ENCODE measurements around the gene GAB2. TPM values are rescaled to one million over a fixed set of nuclear protein-coding genes. Genes with fewer than 3 reads are reported as not detected.

Gene GAB2
- polyA plus RNA-seq, 5 donors = 16.1 to 20.4 (median 17.7) TPM

DNA sequence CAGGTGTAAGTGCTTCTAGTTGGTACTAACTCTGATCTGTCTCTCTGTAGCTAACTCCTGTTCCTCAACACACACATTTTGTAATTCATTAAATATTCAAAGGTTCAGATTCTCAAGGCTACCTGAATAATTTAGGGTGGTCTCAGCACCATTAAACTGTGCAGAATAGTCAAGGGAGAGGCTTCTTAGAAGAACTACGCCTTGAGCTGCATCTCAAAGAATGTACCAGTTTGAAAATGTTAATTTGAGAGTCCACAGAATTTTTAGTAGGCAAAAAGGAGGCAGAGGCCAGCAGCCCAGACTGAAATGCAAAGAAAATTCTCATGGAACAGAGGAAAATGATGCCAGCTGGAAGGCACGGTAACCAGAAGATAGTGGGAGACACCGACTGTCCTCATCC is 72.2 kb downstream of the GAB2 start:
- no peak for DNase-seq

DNA sequence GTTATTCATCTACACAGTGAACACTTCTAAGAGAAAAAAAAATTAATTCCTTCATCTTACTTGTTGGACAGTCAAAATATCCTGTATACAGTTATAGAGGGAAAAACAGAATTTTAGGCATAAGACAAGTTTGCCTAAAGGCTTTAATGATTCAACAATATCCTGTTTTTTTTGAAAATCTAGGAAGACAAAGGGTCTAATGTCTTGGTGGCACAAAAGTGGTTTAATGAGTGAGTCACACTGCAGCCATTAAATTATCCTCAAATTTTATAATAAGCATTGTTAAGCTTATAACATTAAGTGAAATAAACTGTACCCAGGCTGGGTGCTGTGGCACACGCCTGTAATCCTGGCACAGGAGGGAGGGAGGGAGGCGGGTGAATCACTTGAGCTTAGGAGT is 72.9 kb downstream of the GAB2 start:
- no peak for DNase-seq

DNA sequence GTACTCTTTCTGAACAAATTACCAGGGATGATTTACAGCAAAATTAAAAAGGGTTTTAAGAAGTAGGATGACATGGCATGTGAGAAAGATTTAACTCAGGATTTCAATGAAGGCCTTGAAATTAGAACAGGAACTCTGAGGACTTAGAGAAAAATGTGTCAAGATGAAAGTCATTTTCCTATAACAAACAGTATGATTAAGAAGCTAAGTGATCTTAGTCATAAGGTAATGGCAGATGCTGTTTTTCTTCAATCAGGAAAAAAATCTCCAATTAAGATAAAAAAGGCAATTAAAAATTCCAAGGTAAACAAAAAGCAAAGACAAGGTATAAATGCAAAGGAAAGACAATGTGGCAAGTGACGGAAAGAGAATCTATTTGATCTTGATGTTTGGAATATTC is 73.5 kb downstream of the GAB2 start:
- no peak for DNase-seq

DNA sequence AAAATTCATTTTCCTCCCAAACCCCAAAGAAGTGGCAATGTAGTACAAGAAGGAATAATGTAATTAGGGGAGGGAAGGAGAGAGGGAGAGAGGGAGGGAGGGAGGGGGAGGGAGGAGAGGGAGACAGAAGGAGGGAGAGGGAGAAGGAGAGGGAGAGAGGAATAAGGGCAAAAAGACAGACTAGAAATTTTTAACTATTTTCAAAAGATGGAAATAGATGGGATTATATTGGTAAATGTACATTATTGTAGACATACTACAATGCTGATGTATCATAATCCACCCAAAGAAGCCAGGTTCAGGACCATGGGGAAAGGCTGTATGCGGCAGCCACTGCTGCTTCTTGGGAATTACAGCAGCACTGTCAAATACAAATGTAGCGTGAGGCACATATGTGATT is 74.3 kb downstream of the GAB2 start:
- no peak for DNase-seq

DNA sequence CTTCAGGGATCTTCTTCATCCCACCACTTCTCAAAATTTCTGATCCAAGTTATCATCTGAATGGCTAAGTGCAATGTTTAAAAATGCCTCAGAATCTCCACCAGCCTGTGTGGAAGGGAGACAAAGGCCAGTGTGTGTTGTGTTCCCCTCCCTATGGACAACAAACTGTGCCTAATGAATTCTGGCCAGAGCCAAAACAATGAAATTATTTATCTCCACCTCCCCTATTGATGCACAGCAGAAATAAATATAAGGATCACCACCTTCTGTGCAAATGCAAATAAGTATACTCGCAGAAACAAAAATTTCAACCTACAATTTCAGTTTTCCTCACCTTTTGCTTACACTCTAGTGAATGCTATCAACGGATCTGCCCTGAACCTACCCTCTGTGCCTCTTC is 75.8 kb downstream of the GAB2 start:
- no peak for DNase-seq

DNA sequence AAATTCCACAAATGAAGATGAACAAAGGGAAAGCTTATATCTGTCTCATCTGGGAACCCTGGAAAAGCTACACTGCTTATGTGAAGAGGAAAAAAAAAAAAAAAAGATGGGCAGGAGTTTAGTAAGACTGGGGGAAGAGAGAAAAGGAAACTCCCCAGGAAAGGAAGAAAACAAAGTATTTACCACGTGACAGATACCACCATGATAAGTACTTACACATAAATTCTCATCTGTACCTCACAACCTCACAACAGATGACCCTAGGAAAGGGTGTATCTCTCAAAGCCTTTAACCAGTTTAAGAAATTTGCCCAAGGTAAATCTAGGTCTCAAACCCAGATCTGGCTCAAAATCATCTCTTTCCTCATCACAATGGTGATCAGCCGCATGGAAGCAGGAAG is 77.1 kb downstream of the GAB2 start:
- DNase-seq = no peak

DNA sequence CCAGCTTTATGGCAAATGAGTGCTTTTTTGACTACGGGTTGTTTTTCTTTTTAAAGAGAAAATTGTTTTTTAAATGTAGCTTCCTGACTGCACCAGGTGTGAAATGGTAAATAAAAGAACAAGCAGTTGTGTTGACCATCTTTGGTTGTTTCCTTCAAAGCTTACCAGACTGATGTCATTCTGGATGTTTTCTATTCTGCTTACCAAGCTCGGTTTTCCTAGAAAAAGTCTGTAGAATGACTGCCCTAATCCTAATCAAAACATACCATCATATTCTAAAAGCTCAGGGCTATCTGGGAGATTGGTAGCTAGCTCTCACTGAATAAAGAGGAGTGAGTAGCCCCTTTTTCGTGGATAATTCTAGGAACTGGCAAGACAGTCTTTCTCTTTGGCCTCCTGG is 77.7 kb downstream of the GAB2 start:
- no peak for DNase-seq

DNA sequence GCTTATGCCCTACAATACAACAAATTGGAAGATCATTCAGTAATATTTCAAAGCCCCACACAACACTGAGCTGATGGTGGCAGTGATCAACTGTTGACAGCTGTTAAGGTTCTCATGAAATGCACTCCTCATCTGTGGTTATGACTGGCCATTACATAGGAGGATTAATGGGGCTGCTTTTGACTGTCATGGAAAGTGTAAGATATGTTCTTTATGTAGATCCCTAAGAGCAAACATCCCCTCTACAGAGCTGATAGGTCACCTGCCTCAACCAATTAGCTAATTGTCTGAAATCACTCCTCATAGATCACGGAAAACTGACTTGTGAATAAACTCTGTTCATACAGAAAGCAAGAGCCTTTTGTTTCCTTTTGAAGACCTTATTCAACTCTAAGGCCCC is 78.1 kb downstream of the GAB2 start:
- no peak for DNase-seq

DNA sequence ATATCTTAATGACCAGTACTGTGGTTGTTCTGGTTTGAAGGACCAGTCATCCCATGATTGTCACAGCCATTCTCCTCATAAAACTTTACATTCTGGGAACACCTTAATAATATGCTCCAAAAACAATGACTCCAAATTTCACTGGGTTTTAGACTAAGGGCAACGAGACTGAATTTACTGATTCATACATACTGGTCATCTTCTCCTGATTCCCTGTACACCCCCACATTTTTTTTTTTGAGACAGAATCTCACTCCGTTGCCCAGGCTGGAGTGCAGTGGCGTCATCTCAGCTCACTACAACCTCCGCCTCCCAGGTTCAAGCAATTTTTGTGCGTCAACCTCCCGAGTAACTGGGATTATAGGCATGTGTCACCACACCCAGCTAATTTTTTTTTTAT is 78.9 kb downstream of the GAB2 start:
- no peak for DNase-seq

DNA sequence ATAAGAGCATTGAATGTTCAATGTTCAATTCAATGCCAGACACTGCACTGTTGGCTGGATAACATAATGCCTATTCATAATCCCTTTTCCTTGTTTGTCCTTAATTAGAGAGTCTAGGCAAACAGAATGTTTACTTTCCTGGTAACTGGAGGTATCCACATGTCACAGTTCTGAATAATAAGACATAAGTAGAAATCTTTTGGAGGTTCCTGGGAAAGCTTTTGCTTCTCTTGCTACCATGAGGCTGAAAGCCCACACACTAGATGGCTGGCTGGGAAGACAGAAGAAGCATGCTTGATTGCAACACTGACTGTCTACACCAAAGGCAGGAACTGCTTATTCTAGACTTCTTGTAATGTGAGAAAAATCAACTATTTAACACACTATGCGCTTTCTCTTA is 79.5 kb downstream of the GAB2 start:
- DNase-seq = no peak

DNA sequence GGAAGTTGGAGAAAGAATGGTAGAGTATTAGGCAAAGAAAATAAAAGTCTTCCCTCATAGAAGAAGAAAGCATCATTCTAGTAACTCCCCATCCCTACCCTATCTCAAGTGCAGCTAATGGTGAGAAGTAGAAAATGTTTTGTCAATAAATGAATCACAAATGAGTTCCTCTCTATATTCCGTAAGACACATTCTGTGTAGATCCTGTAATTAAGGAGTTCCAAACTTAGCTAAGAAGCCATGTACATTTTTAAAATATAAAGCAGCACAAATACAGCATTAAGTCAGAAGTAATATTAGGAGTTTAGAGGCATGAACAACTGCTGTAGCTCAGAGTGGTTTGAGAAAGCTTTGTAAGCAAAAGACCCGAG is 80.1 kb downstream of the GAB2 start:
- DNase-seq = no peak

DNA sequence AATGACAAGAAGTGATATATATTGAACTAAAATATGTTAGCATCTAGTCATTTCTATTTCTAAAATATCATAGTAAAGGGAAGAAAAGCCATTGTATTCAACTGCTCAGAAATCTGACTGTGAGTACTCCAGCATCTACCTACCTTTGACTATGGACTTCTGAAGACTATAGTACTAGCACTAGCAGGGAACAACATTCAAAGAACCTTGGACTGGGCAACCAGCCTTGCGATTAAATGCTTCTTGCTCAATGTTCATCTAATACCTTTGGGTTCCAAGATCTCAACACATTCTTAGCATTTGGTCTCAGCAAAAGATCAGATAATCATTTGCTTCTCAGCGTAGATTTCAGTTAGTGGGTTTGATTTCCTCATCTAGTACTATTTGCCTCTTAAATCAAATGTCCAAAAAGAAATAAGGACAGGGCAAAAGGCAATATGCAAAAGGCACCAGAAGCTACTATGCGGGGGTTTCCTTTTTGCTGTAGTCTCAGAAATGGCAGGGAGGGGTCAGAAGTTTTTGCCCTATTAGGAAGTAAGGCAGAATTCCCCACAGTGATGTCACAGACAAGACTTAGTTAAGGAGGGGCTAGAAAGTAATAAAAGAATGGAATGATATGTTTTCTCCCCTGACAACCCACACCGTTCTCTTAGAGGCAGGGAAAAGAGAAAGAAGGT is 80.6 kb downstream of the GAB2 start:
- DNase-seq = no peak

DNA sequence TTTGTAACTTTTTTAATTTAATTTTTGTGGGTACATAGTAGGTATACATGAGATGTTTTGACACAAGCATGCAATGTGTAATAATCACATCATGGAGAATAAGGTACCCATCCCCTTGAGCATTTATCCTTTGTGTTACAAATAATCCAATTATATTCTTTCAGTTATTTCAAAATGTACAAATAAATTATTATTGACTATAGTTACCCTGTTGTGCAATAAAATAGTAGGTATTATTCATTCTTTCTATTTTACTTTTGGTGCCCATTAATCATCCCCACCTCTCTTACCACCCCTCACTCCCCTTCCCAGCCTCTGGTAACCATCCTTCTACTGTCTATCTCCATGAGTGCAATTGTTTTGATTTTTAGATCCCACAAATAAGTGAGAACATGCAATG is 83.5 kb downstream of the GAB2 start:
- no peak for DNase-seq

DNA sequence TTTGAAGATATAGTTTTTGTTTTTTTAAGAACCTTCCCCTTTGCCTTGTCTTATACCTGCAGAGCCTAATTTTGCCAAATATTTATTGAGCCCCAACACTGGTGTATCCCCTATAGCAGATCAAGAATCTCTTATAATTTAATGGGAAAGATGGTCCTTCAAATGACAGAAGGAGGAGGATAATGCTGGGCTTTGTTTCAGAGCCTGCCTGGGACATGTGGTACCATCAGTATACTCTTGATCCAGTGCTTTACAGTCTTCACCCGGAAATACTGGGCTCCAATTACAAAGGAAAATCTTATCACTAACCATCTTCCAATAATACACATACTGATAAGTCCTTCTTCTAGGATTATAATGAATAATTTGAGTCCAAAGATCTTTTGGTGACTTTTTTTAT is 84.7 kb downstream of the GAB2 start:
- no peak for DNase-seq

DNA sequence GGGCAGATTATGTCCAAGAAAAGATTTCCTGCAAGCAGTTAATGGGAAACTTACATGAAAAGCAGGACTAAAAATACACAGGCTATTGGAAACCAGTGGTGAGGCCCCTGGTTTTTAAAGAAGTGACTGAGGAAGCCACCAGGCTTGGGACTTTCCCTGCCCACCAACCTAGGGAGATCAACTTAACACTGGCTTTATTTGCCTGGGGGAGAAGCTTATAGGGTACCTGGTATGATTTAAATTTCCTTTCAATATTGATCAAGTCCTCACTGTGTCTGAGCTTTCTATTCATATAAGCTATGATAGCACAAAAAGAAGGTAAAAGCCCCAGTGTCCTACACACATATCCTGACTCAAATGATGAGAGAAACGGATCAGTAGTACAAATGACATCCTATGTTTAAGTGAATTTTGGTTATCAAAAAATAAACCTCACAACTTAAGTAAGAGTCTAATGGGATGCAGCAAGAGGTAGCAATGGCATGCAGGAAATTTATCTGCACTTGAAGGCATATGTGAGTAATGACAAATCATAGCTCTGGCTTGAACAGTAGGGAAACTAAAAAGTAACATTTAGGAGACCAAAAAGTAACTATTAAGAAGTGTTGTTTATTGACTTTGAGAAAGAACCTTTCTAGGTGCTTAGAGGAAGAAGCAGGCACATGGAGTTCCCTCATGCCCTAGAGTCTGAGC is 85.3 kb downstream of the GAB2 start:
- no peak for DNase-seq

DNA sequence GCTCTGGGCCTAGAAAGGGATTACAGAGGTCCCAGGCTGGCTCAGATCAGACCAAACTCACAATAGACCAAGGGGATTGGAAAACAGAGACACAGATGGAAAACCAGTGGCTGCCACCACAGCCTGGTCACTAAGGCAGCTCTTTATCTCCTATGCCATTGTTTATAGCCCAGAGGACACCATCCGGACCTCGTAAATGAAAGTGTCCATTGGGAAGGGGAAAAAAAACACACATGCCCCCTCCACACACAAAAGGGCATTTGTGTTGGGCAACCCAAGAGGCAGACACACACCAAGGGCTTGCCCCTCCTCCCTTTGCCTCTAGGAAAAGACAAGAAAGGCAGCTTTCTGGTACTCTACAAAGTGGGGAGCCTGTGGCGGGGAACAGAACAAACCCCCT is 85.9 kb downstream of the GAB2 start:
- no peak for DNase-seq

DNA sequence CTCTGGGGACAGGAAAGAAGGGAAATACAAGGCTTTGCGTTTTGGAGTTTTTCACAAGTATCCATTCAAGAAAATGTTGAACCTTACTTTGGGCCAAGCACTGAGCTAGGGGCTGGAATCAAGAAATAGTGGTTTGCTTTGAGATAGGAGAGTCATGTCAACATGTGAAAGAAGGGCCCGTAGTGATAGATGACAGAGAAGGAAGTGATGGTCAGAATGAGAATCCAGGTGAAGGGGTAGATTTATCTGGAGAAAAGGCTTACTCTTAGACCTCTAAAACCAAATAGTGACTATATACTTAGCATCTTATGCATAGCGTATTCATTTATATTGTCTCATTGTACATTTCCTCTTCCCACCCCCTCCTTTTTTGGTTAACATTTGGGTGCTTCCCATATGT is 87.3 kb downstream of the GAB2 start:
- DNase-seq = no peak

DNA sequence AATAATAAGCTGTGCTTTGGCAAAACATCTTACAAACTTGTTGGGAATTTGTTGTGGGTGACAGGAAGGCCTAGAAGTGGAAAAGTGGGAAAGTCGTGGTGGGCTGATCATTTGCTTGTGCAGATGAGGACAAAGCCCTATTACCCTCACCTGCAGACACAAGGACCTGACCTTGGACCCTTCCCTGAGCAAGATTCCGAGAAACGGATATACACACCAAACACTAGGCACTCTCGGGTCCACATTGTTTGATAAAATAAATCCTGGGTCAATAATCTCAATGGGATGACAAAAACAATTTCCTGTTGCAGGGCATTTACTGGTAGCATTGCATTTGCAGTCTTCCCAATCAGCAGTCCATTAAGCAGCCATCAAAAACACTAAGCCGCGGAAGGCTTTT is 89.7 kb downstream of the GAB2 start:
- DNase-seq = no peak

DNA sequence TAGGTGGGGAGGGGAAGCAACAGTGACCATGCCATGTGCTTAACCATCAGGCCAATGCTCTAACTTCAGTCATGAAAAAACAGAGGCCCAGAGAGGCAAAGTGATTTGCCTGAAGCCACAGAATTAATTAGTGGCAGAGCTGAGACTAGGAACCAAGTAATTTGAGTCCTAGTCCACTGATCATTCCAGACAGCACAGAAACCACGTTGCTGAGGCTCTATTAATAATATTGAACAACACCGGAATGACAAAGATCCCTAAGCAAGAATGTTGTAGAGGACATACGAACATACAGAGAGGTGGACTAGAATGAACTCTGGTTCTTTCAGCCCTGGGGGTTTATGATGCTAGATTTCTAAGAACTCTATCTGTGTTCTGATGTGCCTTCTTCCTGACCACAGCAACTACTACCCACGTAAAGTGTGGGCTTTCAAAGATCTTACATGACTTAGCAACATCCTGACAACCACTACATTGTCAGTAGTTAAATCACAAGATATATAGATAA is 92.3 kb downstream of the GAB2 start:
- DNase-seq = no peak

DNA sequence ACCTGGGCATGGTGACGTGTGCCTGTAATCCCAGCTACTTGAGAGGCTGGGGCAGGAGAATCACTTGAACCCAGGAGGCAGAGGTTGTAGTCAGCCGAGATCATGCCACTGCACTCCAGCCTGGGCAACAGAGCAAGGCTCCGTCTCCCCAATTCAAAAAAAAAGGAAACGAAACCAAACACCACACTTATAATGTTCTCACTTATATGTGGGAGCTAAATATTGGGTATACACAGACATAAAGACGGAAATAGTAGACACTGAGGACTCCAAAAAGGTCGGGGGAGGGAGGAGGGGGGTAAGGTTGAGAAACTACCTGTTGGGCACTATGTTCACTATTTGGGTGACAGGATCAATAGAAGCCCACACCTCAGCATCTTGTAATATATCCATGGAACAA is 94.3 kb downstream of the GAB2 start:
- DNase-seq = no peak

DNA sequence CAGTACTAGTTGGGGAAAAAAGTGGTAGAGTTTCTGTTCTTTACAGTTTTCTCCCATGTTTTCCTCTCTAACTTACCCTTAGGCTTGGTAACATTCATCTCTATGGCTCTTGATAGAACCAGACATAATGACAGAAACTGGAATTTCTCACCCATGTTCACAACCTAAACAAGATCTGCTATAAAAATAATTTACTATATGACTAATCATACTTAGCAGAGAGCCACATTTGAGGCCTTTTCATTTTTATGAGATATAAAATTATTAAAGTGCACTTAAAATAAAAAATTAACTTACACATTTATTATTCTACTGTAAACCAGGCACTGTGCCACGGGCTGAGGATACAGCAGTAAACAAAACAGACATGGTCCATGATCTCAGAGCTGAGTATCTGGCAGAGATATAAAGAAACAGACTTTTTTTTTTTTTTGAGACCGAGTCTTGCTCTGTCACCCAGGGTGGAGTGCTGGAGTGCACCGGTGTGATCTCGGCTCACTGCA is 98.1 kb downstream of the GAB2 start:
- peak; percentile 41 to 46 for DNase-seq

DNA sequence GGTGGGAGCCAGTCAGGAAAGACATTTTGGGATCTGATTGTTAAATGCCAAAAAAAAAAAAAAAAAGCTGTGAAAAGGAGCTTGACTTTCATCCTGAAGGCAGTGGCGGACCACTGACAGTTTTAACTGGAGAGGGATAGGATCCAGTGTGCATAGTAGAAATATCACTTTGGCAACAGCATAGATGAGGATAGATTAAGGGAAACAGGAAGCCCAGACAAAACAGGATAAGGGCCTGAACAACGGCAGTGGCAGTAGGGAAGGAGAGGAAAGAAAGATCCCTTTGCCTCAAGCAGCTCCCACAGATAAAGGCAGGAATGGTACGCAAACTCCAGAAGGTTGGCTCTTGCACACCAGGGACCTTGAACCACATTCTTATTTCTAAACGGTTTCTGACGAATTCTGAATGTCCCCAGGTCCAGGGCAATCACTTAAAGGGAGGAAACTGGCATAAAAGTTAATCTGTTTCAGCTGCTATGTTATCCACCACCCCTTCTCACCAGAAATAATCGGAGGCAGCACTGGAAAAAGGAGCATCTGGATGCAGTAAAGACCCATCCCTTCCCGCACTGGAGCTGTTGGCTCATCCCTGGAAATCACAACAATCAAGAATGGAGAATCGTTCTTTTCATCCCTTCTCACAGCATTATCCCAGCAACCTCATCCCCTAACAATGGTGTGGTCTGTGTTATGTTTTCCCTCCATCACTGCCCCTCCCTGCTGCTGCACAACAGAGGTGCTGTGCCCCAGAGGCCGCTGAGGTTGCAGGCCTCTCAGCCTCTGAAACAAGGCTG is 99.1 kb downstream of the GAB2 start:
- DNase-seq = peak in 1 of 2 donors; percentile 14

DNA sequence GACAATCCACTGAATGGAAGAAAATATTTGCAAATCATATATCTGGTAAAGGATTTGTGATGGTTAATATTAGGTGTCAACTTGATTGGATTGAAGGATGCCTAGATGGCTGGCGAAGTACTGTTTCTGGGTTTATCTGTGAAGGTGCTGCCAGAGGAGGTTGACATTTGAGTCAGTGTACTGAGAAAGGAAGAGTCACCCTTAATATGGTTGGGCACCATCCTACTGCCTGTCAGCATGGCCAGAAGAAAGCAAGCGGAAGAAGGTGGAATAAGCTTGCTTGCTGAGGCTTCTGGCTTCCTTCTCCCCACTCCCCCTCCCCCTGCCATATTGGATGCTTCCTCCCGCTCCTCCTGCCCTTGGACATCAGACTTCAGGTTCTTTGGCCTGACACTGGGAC is 101.9 kb downstream of the GAB2 start:
- no peak for DNase-seq

All from right lung (tissue), 5 donors.